GM10847 (cell line): ENCODE results near the gene HOXA13.

ENCODE experiments used
- POLR2A ChIP-seq: IDR thresholded peaks from 2 replicates; pipeline ENCODE4 v1.6.1; 2011; ENCODE audit not compliant: insufficient read length; ENCODE audit errors: extremely low read depth

The HOXA13 gene

DNA sequence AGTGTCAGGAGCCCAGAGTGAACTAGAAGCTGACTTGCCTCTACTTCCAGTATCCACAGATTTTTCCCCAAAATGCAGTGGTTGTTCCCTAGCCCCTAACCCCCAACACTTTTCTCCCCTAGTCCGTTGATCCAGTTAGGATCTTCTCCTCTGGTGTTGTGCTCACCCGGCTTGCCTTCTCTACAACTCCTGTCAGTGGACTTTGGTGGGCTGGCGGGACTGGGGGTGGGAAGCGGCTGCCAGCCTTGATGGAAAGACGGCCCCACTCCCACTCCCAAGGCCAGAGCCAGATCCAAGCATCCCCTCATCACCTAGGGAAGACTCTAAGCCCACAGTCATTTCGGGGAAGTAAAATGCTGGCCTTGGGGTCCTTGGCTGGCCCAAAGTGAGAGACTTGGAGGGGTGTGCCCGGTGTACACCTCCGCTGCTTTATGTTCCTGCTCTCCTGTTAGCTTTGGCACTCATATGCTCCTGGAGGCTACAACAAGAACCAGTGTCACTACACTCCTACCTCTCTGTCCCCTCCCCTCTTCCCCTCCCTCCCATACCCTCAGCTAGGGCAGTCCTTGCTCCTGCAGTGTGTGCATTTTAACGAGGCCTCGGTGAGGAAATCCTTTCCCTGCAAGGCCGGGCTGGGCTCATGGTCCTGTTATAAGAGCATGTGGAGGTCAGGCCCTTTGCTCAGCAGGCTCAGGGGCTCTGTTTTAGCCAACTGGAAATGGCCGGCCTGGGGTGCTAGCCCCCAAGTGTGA is 24.8 kb downstream of the HOXA13 start:
- no peak for TF ChIP-seq POLR2A

DNA sequence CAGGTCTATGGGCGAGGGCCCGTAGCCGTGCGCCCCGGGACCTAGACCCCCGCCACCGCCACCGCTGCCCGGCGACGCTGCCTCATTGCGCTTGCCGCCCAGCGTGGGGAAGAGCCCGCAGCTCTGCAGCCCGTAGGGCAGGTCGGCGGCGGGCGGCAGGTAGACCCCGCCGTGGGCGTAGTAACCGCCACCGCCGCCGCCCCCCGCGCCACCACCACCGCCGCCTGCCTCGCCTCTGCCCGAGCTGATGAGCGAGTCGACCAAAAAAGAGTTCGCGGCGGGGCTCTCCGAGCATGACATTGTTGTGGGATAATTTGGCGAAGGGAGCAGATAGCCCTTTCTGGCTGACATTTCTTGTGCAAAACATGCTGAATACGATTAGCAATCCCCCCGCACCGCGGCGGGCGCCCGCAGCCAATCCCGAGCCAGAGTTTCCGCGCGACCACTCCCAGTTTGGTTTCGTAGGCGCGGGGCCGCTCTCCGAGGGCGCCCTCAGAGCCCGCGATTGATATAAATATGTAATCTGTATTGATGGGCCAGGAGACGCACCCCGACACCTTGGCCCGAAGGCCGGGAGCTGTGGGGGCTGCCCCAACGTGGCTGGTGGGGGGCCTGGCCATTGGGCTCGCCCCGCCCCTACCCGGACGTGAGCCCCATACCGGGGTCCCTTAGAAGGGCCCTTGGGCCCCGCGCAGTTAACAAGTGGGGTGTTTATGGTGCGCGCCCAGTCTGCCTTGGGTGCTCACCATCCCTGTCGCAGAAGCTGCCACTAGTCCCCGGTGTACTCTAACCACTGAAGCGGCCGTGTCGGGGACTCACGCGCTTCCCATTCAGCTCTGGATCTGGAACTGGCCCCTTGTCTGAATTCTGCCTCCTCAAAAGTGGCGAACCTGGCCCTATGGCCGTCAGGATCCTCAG is 25.7 kb downstream of the HOXA13 start, which contains the start of gene HOXA10:
TSS of gene HOXA10 (minus strand) at position 365 of the 918 bp plus-strand sequence. CDS start at position 351, 14 bp downstream.
- TF ChIP-seq POLR2A, result no peak

GRCh38 chr7:27173511-27173955 is 26.4 kb downstream of the HOXA13 start:
- no peak for TF ChIP-seq POLR2A

- TF ChIP-seq POLR2A, result no peak
These were observed 26.9 kb downstream of the HOXA13 start for GRCh38 chr7:27172823-27173510.

GRCh38 chr7:27172315-27172774 is 27.5 kb downstream of the HOXA13 start:
- no peak for TF ChIP-seq POLR2A

DNA sequence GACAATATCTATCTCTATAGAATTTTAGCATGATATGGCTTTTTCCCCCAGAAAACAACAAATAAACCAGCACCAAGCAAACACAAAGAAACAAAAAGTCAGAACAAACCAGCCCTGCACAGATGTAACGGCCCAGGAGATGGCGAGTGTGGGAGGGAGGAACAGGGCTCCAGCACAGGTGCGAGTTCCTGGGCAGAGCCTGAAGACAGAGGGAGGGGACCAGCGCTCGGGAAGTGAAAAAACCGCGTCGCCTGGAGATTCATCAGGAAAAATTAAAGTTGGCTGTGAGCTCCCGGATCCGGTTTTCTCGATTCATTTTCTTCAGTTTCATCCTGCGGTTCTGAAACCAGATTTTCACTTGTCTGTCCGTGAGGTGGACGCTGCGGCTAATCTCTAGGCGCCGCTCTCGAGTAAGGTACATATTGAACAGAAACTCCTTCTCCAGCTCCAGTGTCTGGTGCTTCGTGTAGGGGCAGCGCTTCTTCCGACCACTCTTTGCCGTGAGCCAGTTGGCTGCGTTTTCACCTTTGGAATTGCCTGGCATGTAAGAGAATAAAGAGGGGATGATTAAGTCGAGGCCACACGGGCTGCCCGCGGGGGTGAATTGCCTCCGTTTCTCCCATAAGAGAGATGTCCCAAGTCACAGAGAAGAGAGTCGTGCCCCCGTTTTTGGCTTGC is 28.1 kb downstream of the HOXA13 start:
- no peak for TF ChIP-seq POLR2A

GRCh38 chr7:27171325-27171636 is 28.6 kb downstream of the HOXA13 start:
- TF ChIP-seq POLR2A, result no peak

- TF ChIP-seq POLR2A, result no peak
These were observed 29.2 kb downstream of the HOXA13 start for GRCh38 chr7:27170426-27171324.

DNA sequence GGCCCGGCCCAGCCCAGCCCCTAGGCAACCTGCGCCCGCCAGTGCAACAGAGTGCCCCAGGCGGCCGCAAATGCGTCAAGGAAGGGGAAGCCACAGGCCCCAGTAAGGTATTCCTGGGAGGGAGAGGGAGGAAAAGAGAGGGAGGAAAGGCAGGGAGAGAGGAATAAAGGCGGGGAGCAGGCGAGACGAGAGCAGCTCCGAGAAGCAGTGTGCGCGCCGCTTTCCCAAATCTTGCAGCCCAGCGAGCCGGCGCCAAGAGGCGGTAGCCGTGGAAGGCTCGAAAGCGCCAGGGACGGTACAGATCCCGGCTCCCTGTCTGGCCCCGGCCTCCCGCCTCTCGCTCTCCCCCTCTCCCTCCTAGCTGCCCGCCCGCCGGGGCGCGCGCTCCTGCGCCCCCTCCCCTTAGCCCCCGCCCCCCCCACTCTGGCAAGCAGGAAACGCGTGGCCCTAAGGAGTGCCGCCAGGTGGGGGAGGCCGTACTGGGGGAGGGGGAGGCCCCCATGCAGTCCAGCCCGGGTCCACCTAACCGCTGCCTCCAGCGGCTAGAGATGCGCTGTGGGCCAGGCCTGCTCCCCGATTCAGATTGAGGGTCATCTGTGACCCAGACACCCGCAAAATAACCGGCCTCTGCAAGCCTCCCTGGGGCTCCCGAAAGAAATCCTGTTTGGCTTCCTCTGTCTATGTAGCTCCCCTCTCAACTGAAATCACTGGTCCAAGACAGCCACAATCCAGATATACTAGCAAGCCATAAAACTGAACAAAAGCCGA is 30.0 kb downstream of the HOXA13 start:
- no peak for TF ChIP-seq POLR2A

- TF ChIP-seq POLR2A, result no peak
These were observed 31.5 kb downstream of the HOXA13 start for GRCh38 chr7:27168265-27168947.

- TF ChIP-seq POLR2A, result no peak
These were observed 32.0 kb downstream of the HOXA13 start for GRCh38 chr7:27167916-27168264.
